Measurements from ENCODE around the gene TIPIN. TPM values are rescaled to one million over a fixed set of nuclear protein-coding genes. Genes with fewer than 3 reads are reported as not detected.
A peak's percentile ranks its signal among the peaks of the same experiment; 100 is the strongest.

The TIPIN gene
- total and polyA plus RNA-seq, 5 donors from 2014 or later, result 6.0 to 11.2 (median 8.5) TPM

GRCh38 chr15:66294932-66295235 is 61.6 kb downstream of the TIPIN start:
- H3K4me3 Mint-ChIP-seq, result peak overlapping the region; percentile 91 to 97 (median 94)
- peak overlapping the region; percentile 90 for H3K4me3 ChIP-seq (ENCODE audit: low read depth, low read length)
- H3K27ac Mint-ChIP-seq, result peak overlapping the region; percentile 95 to 97 (median 96)
- peaks cover 6% of the 10 kb centered on the region for H3K36me3 Mint-ChIP-seq
- no peaks in the 10 kb centered on the region for H3K27me3 Mint-ChIP-seq
- H3K4me1 ChIP-seq (ENCODE audit: control insufficient read depth, insufficient read depth, low read length, poor library complexity, severe bottlenecking), result peaks cover 47% of the 10 kb centered on the region
- DNase-seq (no peak), ATAC-seq (ENCODE audit: low read depth in 2 of 2) (no peak)
- peaks cover 5% of the 10 kb centered on the region for H3K36me3 ChIP-seq (ENCODE audit: control insufficient read depth, insufficient read depth, low read length)
- peak overlapping the region; percentile 90 for H3K27ac ChIP-seq (ENCODE audit: insufficient read depth, low read length, poor library complexity, severe bottlenecking)
- H3K27me3 ChIP-seq (ENCODE audit: control insufficient read depth, insufficient read depth, low read length), result no peaks in the 10 kb centered on the region
- peaks cover 31 to 62% (median 49%) of the 10 kb centered on the region in 4 donors for H3K4me1 Mint-ChIP-seq
- no peaks in the 10 kb centered on the region for H3K9me3 ChIP-seq (ENCODE audit: control insufficient read depth in 2 of 2, low read length in 2 of 2)
- no peaks in the 10 kb centered on the region for H3K9me3 Mint-ChIP-seq

- Mint-ChIP-seq H3K4me1 (peaks cover 31 to 62% (median 49%) of the 10 kb centered on the region in 4 donors), H3K27me3 (no peaks in the 10 kb centered on the region), H3K27ac (peak overlapping the region; percentile 95 to 97 (median 96)), H3K36me3 (peaks cover 6% of the 10 kb centered on the region), H3K9me3 (no peaks in the 10 kb centered on the region), H3K4me3 (peak overlapping the region; percentile 91 to 97 (median 94))
- peak overlapping the region; percentile 90 for H3K27ac ChIP-seq (ENCODE audit: insufficient read depth, low read length, poor library complexity, severe bottlenecking)
- peaks cover 5% of the 10 kb centered on the region for H3K36me3 ChIP-seq (ENCODE audit: control insufficient read depth, insufficient read depth, low read length)
- ATAC-seq (ENCODE audit: low read depth in 2 of 2) (peak; percentile 11 to 29), DNase-seq (peak in 2 of 3 donors; percentile 27 to 60)
- peak overlapping the region; percentile 90 for H3K4me3 ChIP-seq (ENCODE audit: low read depth, low read length)
- no peaks in the 10 kb centered on the region for H3K27me3 ChIP-seq (ENCODE audit: control insufficient read depth, insufficient read depth, low read length)
- no peaks in the 10 kb centered on the region for H3K9me3 ChIP-seq (ENCODE audit: control insufficient read depth in 2 of 2, low read length in 2 of 2)
- H3K4me1 ChIP-seq (ENCODE audit: control insufficient read depth, insufficient read depth, low read length, poor library complexity, severe bottlenecking), result peaks cover 47% of the 10 kb centered on the region
These were observed 62.1 kb downstream of the TIPIN start for GRCh38 chr15:66294157-66294931.

- no peaks in the 10 kb centered on the region for H3K27me3 Mint-ChIP-seq
- peak; percentile 48 to 81 (median 68) for DNase-seq
- H3K9me3 Mint-ChIP-seq, result no peaks in the 10 kb centered on the region
- peak within 1 kb of the TSS; percentile 90 for H3K4me3 ChIP-seq (ENCODE audit: low read depth, low read length)
- H3K4me1 Mint-ChIP-seq, result peaks cover 31 to 60% (median 47%) of the 10 kb centered on the region in 4 donors
- H3K4me3 Mint-ChIP-seq, result peak within 1 kb of the TSS; percentile 91 to 97 (median 94)
- H3K27ac ChIP-seq (ENCODE audit: insufficient read depth, low read length, poor library complexity, severe bottlenecking), result peak within 1 kb of the TSS; percentile 90
- peak; percentile 75 to 80 for ATAC-seq (ENCODE audit: low read depth in 2 of 2)
- H3K4me1 ChIP-seq (ENCODE audit: control insufficient read depth, insufficient read depth, low read length, poor library complexity, severe bottlenecking), result peaks cover 47% of the 10 kb centered on the region
- H3K36me3 ChIP-seq (ENCODE audit: control insufficient read depth, insufficient read depth, low read length), result peaks cover 2% of the 10 kb centered on the region
- no peaks in the 10 kb centered on the region for H3K27me3 ChIP-seq (ENCODE audit: control insufficient read depth, insufficient read depth, low read length)
- H3K27ac Mint-ChIP-seq, result peak within 1 kb of the TSS; percentile 95 to 98 (median 97)
- peaks cover 2% of the 10 kb centered on the region for H3K36me3 Mint-ChIP-seq
- no peaks in the 10 kb centered on the region for H3K9me3 ChIP-seq (ENCODE audit: control insufficient read depth in 2 of 2, low read length in 2 of 2)
These were observed 62.9 kb downstream of the TIPIN start, which contains the start of gene DIS3L for GRCh38 chr15:66293419-66294156. TSS of gene DIS3L (plus strand) at chr15:66293568. CDS start at chr15:66293597, 29 bp downstream.

- Mint-ChIP-seq H3K36me3 (no peaks in the 10 kb centered on the region), H3K27ac (peak overlapping the region; percentile 88 to 98 (median 94)), H3K9me3 (no peaks in the 10 kb centered on the region), H3K27me3 (no peaks in the 10 kb centered on the region), H3K4me1 (peaks cover 31 to 58% (median 45%) of the 10 kb centered on the region in 4 donors), H3K4me3 (peak overlapping the region; percentile 87 to 97 (median 90))
- Histone ChIP-seq H3K27ac (ENCODE audit: insufficient read depth, low read length, poor library complexity, severe bottlenecking) (peak overlapping the region; percentile 90), H3K9me3 (ENCODE audit: control insufficient read depth in 2 of 2, low read length in 2 of 2) (no peaks in the 10 kb centered on the region), H3K36me3 (ENCODE audit: control insufficient read depth, insufficient read depth, low read length) (no peaks in the 10 kb centered on the region), H3K27me3 (ENCODE audit: control insufficient read depth, insufficient read depth, low read length) (no peaks in the 10 kb centered on the region), H3K4me3 (ENCODE audit: low read depth, low read length) (peak overlapping the region; percentile 74), H3K4me1 (ENCODE audit: control insufficient read depth, insufficient read depth, low read length, poor library complexity, severe bottlenecking) (peaks cover 47% of the 10 kb centered on the region)
- DNase-seq, result no peak
- ATAC-seq (ENCODE audit: low read depth in 2 of 2), result peak in 1 of 2 donors; percentile 2
These were observed 63.7 kb downstream of the TIPIN start for GRCh38 chr15:66292571-66293418.

- Histone ChIP-seq H3K36me3 (ENCODE audit: control insufficient read depth, insufficient read depth, low read length) (no peaks in the 10 kb centered on the region), H3K27ac (ENCODE audit: insufficient read depth, low read length, poor library complexity, severe bottlenecking) (no peak overlapping the region), H3K4me3 (ENCODE audit: low read depth, low read length) (peak overlapping the region; percentile 74), H3K9me3 (ENCODE audit: control insufficient read depth in 2 of 2, low read length in 2 of 2) (no peaks in the 10 kb centered on the region), H3K27me3 (ENCODE audit: control insufficient read depth, insufficient read depth, low read length) (no peaks in the 10 kb centered on the region), H3K4me1 (ENCODE audit: control insufficient read depth, insufficient read depth, low read length, poor library complexity, severe bottlenecking) (peaks cover 47% of the 10 kb centered on the region)
- no peaks in the 10 kb centered on the region for H3K36me3 Mint-ChIP-seq
- peak overlapping the region; percentile 88 to 98 (median 94) for H3K27ac Mint-ChIP-seq
- no peak for ATAC-seq (ENCODE audit: low read depth in 2 of 2)
- peak overlapping the region; percentile 87 to 97 (median 90) for H3K4me3 Mint-ChIP-seq
- H3K9me3 Mint-ChIP-seq, result no peaks in the 10 kb centered on the region
- H3K4me1 Mint-ChIP-seq, result peaks cover 36 to 57% (median 49%) of the 10 kb centered on the region in 4 donors
- H3K27me3 Mint-ChIP-seq, result no peaks in the 10 kb centered on the region
- peak in 1 of 3 donors; percentile 26 for DNase-seq
These were observed 64.5 kb downstream of the TIPIN start for GRCh38 chr15:66291816-66292570.

- Histone ChIP-seq H3K4me1 (ENCODE audit: control insufficient read depth, insufficient read depth, low read length, poor library complexity, severe bottlenecking) (peaks cover 39% of the 10 kb centered on the region), H3K4me3 (ENCODE audit: low read depth, low read length) (no peak overlapping the region), H3K27me3 (ENCODE audit: control insufficient read depth, insufficient read depth, low read length) (no peaks in the 10 kb centered on the region), H3K9me3 (ENCODE audit: control insufficient read depth in 2 of 2, low read length in 2 of 2) (no peaks in the 10 kb centered on the region), H3K27ac (ENCODE audit: insufficient read depth, low read length, poor library complexity, severe bottlenecking) (no peak overlapping the region), H3K36me3 (ENCODE audit: control insufficient read depth, insufficient read depth, low read length) (no peaks in the 10 kb centered on the region)
- no peak for ATAC-seq (ENCODE audit: low read depth in 2 of 2)
- Mint-ChIP-seq H3K27me3 (no peaks in the 10 kb centered on the region), H3K9me3 (no peaks in the 10 kb centered on the region), H3K36me3 (no peaks in the 10 kb centered on the region), H3K4me3 (peak overlapping the region in 2 of 4 donors; percentile 14 to 33), H3K27ac (peak overlapping the region; percentile 10 to 88 (median 85)), H3K4me1 (peaks cover 29 to 43% (median 39%) of the 10 kb centered on the region in 4 donors)
- DNase-seq, result peak in 1 of 3 donors; percentile 38
These were observed 66.0 kb downstream of the TIPIN start for GRCh38 chr15:66290518-66290917.

Measured in CD4-positive, CD25-positive, alpha-beta regulatory T cell (primary cell).